GM19351 (cell line): ENCODE measurements around the gene SEMA3A.

Source experiments
- ATAC-seq: cut with Tn5 transposase; IDR thresholded peaks from one replicate; pipeline ENCODE4 v1.9.1; 2021; ENCODE audit warnings: mild to moderate bottlenecking, moderate library complexity; ENCODE audit not compliant: unreplicated experiment

The SEMA3A gene

GRCh38 chr7:84113906-84114850 is 80.4 kb downstream of the SEMA3A start:
- no peak for ATAC-seq

GRCh38 chr7:84113286-84113685 is 81.3 kb downstream of the SEMA3A start:
- ATAC-seq: no peak

GRCh38 chr7:84112771-84113170 is 81.8 kb downstream of the SEMA3A start:
- ATAC-seq: no peak

GRCh38 chr7:84111842-84112241 is 82.7 kb downstream of the SEMA3A start:
- no peak for ATAC-seq

- ATAC-seq: no peak
Measured at GRCh38 chr7:84110400-84110799, 84.2 kb downstream of the SEMA3A start.

- no peak for ATAC-seq
Measured at GRCh38 chr7:84108787-84109186, 85.8 kb downstream of the SEMA3A start.

- no peak for ATAC-seq
Measured at GRCh38 chr7:84108119-84108518, 86.5 kb downstream of the SEMA3A start.

GRCh38 chr7:84107259-84107658 is 87.3 kb downstream of the SEMA3A start:
- ATAC-seq: no peak

- no peak for ATAC-seq
Measured at GRCh38 chr7:84106291-84106690, 88.3 kb downstream of the SEMA3A start.

GRCh38 chr7:84105586-84105985 is 89.0 kb downstream of the SEMA3A start:
- ATAC-seq: no peak

GRCh38 chr7:84104826-84105225 is 89.8 kb downstream of the SEMA3A start:
- no peak for ATAC-seq

GRCh38 chr7:84102213-84102612 is 92.4 kb downstream of the SEMA3A start:
- no peak for ATAC-seq

GRCh38 chr7:84100866-84101265 is 93.7 kb downstream of the SEMA3A start:
- ATAC-seq: no peak

GRCh38 chr7:84095971-84096370 is 98.6 kb downstream of the SEMA3A start:
- ATAC-seq: no peak

- no peak for ATAC-seq
Measured at GRCh38 chr7:84092207-84092606, 102.4 kb downstream of the SEMA3A start.

GRCh38 chr7:84091318-84091717 is 103.3 kb downstream of the SEMA3A start:
- no peak for ATAC-seq

GRCh38 chr7:84088802-84089201 is 105.8 kb downstream of the SEMA3A start:
- no peak for ATAC-seq

- ATAC-seq: no peak
Measured at GRCh38 chr7:84085998-84086397, 108.6 kb downstream of the SEMA3A start.

- no peak for ATAC-seq
Measured at GRCh38 chr7:84085147-84085546, 109.4 kb downstream of the SEMA3A start.

GRCh38 chr7:84083846-84084245 is 110.7 kb downstream of the SEMA3A start:
- ATAC-seq: no peak

GRCh38 chr7:84081973-84082522 is 112.5 kb downstream of the SEMA3A start:
- no peak for ATAC-seq

- ATAC-seq: no peak
Measured at GRCh38 chr7:84077336-84077735, 117.3 kb downstream of the SEMA3A start.
